GM21423 (cell line): ENCODE data around the gene SPATA16.

Experiments
- ATAC-seq: cut with Tn5 transposase; IDR thresholded peaks from one replicate; pipeline ENCODE4 v1.9.1; 2021; ENCODE audit warnings: mild to moderate bottlenecking, moderate library complexity; ENCODE audit not compliant: unreplicated experiment

SPATA16 gene

DNA sequence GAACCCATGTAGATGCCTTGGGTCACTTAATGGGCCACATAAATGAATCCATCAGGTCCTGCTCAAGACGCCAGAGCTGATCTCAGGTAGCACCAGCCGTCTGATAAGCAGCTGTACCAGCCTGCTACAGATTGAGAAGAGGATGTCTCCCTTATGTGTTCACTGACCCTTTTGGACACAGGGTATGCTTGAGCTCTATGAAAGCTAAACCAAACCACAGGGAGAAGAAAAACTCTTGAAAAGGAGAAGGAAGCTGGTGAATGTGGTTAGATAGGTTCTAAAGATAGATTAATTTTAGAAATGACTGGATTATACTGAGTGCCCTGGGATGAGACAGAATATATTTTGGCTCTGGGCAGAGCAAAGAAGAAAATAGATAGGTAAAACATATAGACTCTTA lies 187.5 kb downstream of the SPATA16 start:
- no peak for ATAC-seq

GRCh38 chr3:172951511-172951910 lies 189.5 kb downstream of the SPATA16 start:
- no peak for ATAC-seq

DNA sequence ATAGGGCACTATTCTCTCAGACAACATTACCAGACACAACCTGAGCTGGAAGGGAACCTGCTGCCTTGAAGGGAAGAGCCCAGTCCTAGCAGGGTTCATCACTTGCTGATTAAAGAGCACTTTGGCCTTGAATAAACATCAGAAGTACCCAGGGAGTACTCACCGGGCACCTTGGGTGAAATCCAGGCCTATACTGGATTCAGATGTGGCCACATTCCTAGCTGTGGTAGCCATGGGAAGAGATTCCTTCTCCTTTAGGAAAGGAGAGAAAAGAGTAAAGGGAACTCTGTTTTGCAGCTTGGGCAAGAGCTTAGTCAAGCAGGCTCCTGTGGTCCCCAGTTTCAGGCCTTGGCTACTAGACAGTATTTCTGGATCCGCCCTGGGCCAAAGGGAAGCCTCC lies 195.0 kb downstream of the SPATA16 start:
- no peak for ATAC-seq

DNA sequence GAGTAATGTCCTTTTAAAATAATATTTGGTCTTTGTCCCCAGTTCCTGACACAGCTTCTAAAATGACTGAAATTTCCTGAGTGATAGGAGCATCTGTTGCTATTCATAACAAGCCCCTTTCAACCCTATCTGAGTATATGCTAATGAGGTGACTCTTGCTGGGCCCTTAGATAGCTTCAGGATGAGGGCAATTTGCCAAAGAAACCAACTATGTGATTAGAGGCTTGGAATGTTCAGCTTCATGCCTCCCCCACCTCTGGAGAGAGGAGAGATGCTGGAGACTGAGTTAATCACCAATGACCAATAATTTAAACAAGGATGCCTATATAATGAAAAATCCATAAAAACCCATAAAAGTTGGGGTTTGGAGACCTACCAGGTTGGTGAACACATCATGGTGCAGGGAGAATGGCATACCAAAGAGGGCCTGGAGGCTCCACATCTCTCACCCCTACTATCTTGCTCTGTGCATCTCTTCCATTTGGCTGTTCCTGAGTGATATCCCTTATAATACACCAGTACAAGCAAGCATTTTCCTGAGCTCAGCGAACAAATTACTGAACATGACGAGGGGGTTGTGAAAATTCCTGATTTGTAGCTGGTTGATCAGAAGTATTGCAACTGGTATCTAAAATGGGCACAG lies 201.3 kb downstream of the SPATA16 start:
- no peak for ATAC-seq

DNA sequence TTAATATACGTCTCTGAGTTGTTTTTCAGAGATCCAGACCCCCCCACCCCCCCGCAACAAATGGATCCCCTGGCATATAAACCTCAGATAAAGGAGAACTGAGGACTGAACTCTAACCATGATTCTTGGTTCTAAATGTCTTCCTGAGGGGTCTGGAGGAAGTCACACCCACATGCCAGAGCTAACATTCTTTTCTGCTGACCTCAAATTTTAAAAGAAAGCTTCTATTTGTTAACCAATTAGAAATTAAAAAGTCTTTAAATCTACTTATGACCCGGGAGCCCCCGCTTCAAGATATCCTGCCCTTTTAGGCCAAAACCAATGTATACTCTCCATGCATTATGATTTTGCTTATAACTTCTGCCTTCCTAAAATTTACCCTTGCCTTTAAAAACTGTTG lies 202.2 kb downstream of the SPATA16 start:
- no peak for ATAC-seq

DNA sequence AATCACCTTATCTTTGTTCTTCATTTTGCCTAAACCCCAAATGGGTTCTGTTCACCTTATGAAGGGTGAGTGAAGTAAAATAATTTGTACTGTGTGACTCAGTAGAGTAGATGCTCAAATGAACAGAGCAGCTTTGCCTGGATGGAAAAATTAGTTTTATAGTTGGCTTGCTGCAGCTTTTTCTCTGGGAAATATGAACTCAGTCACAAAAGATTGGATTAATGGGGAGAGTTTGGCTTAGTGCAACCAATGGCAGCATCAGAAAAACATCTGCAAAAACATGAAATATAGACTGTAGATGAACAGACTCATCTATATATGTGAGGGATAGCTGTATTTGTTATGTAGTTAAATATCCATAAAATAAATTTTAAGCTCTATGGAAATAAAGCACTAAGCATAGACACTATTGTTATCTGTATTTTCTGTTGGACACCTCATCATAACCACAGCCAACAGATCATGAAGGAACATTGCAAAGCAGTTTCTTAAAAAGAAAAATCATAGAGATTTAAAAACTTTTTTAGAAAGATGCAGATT lies 209.2 kb downstream of the SPATA16 start:
- no peak for ATAC-seq

GRCh38 chr3:172929451-172929850 lies 211.6 kb downstream of the SPATA16 start:
- ATAC-seq: no peak

GRCh38 chr3:172924546-172924945 lies 216.5 kb downstream of the SPATA16 start:
- ATAC-seq: no peak

- no peak for ATAC-seq
Observed at GRCh38 chr3:172919297-172919683, 221.7 kb downstream of the SPATA16 start.

GRCh38 chr3:172918568-172919296 lies 222.3 kb downstream of the SPATA16 start:
- ATAC-seq: no peak

GRCh38 chr3:172918165-172918564 lies 222.9 kb downstream of the SPATA16 start:
- no peak for ATAC-seq

DNA sequence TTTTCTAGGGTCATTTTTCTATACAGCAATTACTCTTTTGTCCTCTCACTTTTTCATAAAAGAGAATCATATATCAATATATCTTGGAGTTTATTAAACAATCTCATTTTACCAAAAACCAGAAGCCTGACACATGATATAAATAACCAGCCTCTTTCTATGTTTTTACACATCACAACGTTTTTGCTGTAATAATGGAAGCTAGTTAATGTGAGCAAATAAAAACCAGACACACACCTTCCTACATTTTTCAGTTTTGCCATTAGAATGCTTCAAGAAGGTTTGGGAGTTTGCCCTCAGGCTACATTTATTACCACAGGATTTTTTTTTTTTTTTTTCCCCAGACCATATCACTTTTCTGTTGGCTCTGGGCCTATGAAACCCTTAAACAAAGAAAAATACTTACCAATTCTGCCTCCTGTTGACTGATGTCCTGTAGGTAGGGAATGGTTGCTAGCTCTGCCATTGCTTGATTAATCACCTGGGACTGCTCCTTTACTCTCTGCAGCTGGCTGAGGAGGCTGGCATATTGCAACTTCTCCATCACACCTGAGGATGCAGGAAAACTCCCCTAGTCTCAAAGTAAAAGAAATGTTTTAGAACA lies 225.0 kb downstream of the SPATA16 start:
- ATAC-seq: no peak

DNA sequence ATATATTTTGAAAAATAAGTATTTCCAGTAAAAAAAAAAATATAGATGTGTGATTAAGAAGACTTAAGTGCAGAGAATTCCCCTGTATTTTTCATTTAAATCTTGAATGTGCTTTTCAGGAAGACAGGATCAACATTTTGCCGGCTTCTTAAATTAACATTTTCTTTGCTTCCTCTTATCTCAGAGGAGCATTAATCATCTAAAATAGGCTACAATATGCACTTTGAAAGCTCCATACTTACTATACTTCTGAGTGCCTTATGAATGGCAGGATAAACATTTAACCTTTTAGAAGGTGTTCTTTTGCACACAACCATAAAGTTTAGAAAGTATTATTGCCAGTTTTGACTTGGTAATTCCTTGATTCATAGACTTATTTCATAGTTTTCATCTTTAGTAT lies 226.2 kb downstream of the SPATA16 start:
- ATAC-seq: no peak

GRCh38 chr3:172913911-172914655 lies 227.0 kb downstream of the SPATA16 start:
- ATAC-seq: no peak

DNA sequence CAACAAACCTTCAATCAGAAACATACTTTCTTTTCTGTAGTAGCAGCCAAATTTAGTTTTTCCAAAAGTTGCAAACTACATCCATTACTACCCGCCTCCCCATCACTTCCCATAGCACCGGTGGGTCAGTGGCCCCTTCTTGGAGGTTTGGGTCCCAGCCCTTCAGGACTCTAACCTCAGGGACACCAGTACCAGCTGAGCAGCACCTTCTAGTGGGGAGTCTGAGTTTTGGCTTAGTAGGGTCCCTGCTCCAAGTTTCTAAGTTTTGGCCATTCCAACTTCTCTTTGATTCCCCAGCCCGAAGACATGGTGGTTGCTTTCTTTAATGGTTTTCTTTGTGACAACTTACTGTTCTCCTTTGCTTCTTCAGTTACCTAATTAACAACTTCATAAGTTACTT lies 229.9 kb downstream of the SPATA16 start:
- no peak for ATAC-seq

GRCh38 chr3:172908771-172909270 lies 232.2 kb downstream of the SPATA16 start:
- ATAC-seq: no peak

DNA sequence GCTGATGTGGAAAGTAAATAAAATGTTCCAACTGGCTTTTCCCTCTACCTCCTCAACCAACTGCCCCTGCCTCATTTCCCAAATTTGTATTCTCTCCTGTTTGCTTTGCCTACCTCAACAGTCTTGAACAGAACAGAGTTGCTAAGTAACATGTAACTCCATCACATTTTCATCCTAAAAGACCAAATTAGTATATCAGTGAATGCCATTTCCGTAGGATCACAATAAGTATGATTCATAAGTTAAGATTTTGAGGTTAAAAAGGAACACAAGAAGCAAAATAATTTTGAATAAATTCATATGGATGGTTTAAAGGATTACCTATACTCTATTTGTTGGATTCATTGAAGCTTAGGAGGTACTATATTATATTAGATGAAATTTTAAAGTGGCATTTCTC lies 235.6 kb downstream of the SPATA16 start:
- no peak for ATAC-seq

GRCh38 chr3:172904711-172905373 lies 236.2 kb downstream of the SPATA16 start:
- no peak for ATAC-seq

DNA sequence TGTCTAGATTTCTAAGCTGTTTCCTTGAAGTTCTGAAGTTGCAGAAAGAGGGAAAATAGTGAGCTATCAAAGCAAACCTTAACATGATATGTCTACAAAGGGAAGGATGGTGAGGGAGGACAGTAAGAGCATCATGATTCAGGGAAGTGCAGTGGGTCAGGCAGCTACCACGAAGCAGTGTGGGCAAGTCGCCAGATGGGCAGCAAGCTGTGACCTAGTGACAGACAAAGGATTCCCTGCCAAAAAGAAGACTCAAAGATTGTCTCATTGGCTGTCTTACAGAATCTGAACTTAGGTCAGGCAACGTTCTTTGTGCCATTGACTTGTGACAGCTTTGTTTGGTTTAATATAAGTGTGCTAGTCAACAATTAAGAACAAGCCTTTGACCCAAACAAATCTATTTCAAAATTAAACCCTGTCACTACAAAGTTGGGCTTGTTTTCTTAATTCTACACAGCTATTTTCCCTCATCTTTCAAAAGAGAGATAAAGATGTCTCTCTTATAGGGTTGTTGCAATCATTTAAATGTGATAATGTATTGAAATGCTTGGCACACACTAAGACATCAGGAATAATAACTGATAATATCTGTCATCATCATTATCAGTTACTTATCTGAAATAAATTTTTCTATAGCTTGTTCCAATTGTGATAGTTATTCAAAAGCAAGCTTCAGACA lies 237.3 kb downstream of the SPATA16 start:
- ATAC-seq: no peak

- ATAC-seq: no peak
Observed at GRCh38 chr3:172892158-172892557, 248.9 kb downstream of the SPATA16 start.
